GM19351 (cell line): ENCODE data around the gene GRIP1.

ENCODE experiments used
- ATAC-seq: cut with Tn5 transposase; IDR thresholded peaks from one replicate; pipeline ENCODE4 v1.9.1; 2021; ENCODE audit warnings: mild to moderate bottlenecking, moderate library complexity; ENCODE audit not compliant: unreplicated experiment

Gene GRIP1

GRCh38 chr12:66678338-66679275 lies at the start of gene GRIP1:
Gene GRIP1, minus strand, starts transcription at chr12:66679076. Its CDS starts 172 bp downstream, at chr12:66678904.
- no peak for ATAC-seq

- no peak for ATAC-seq
Measured at GRCh38 chr12:66726556-66726955, 47.7 kb upstream of the GRIP1 start.

GRCh38 chr12:66725031-66725430 lies 46.2 kb upstream of the GRIP1 start:
- no peak for ATAC-seq

GRCh38 chr12:66724616-66725015 lies 45.7 kb upstream of the GRIP1 start:
- no peak for ATAC-seq

GRCh38 chr12:66724026-66724425 lies 45.1 kb upstream of the GRIP1 start:
- no peak for ATAC-seq

- no peak for ATAC-seq
Measured at GRCh38 chr12:66719862-66720261, 41.0 kb upstream of the GRIP1 start.

GRCh38 chr12:66717036-66717673 lies 38.3 kb upstream of the GRIP1 start:
- no peak for ATAC-seq

GRCh38 chr12:66716522-66716921 lies 37.6 kb upstream of the GRIP1 start:
- no peak for ATAC-seq

GRCh38 chr12:66714709-66715108 lies 35.8 kb upstream of the GRIP1 start:
- ATAC-seq, result no peak

- ATAC-seq, result no peak
Measured at GRCh38 chr12:66713984-66714383, 35.1 kb upstream of the GRIP1 start.

- no peak for ATAC-seq
Measured at GRCh38 chr12:66709893-66710292, 31.0 kb upstream of the GRIP1 start.

GRCh38 chr12:66709457-66709773 lies 30.5 kb upstream of the GRIP1 start:
- no peak for ATAC-seq

GRCh38 chr12:66708704-66709456 lies 30.0 kb upstream of the GRIP1 start:
- ATAC-seq, result no peak

- ATAC-seq, result no peak
Measured at GRCh38 chr12:66707002-66707697, 28.3 kb upstream of the GRIP1 start.

GRCh38 chr12:66699738-66700482 lies 21.0 kb upstream of the GRIP1 start:
- ATAC-seq, result no peak

- ATAC-seq, result no peak
Measured at GRCh38 chr12:66698558-66698957, 19.7 kb upstream of the GRIP1 start.

GRCh38 chr12:66697404-66697803 lies 18.5 kb upstream of the GRIP1 start:
- peak; percentile 58 for ATAC-seq

- no peak for ATAC-seq
Measured at GRCh38 chr12:66694666-66695613, 16.1 kb upstream of the GRIP1 start.

- ATAC-seq, result peak; percentile 86
Measured at GRCh38 chr12:66693901-66694513, 15.1 kb upstream of the GRIP1 start.
